HG03108 (cell line): ENCODE data around the gene LMNB1.
"Not testable (repeated sequence)": the region's sequence is repeated elsewhere in the genome, so short reads cannot be mapped to it uniquely, and the experiment has no call there.

ENCODE experiments used
- ATAC-seq: cut with Tn5 transposase; IDR thresholded peaks from one replicate; pipeline ENCODE4 v1.9.1; 2021; ENCODE audit warnings: moderate library complexity; ENCODE audit not compliant: unreplicated experiment

The LMNB1 gene

GRCh38 chr5:126777975-126778674 is 1.2 kb downstream of the LMNB1 start:
- ATAC-seq = peak; percentile 66

- ATAC-seq = no peak
These were observed 1.9 kb downstream of the LMNB1 start for GRCh38 chr5:126778675-126779403.

DNA sequence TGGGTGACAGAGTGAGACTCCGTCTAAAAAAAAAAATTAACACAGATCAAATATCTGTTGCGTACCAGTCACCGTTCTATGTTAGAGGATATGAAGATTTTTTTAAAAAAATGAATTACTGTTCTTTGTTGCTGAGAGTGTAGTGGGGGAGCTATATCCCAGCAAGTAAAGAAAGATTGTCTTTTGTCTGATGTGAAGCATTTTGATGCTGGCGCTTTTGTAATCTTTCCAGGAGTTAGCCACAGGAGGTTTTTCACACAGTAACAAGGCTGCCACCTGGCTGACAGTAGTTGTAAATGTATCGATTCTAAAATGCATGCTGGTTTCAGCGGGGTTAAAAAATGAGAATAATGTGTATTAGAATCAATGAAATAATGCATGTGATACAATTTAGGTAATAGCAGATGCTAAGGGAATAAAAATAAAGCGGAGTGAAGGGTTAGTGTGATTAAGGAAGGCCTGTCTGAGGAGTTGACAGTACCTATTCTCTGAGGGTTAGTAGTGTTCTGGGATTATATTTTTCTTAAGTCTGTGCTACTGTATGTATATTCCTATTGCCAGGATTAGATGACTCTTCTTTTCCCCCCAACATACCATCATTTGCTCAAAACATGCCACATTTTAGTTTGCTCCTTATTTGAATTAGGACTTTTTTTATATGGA is 3.4 kb downstream of the LMNB1 start:
- ATAC-seq = no peak

DNA sequence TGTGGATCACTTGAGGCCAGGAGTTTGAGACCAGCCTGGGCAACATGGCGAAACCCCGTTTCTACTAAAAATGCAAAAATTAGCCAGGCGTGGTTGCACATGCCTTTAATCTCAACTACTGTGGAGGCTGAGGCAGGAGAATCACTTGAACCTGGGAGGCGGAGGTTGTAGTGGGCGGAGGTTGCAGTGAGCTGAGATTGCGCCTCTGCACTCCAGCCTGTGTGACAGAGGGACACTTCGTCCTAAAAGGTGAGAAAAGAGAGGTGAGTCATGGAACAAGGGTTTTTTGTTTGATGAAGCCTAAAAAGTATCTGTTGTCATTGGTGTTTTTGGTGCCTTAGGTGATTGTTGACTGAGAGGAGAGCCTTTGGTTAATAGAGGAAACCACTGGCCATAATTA is 11.5 kb downstream of the LMNB1 start:
- ATAC-seq = not testable (repeated sequence)

DNA sequence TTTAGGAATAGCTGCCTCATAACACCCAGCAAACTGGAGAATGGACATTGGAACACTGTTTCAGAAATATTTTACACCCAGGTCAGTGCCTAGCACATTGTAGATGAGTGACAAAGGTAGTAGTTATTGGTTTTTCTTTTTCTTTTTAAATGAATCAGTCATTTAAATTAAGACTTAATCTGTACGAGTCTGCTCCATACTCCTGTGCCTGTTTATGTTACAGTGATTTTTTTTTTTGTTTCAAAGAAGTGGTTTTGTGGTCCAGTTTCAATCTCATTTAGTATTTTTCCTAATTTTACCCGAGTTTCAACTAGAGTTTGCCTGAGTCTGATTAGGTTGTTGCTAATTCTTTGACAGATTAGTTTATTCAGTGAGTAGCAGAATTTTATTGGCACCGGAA is 16.2 kb downstream of the LMNB1 start:
- ATAC-seq = no peak

GRCh38 chr5:126793648-126794047 is 16.7 kb downstream of the LMNB1 start:
- not testable (repeated sequence) for ATAC-seq

GRCh38 chr5:126794157-126794828 is 17.4 kb downstream of the LMNB1 start:
- ATAC-seq = no peak

GRCh38 chr5:126799780-126800179 is 22.8 kb downstream of the LMNB1 start:
- no peak for ATAC-seq

GRCh38 chr5:126801174-126801991 is 24.4 kb downstream of the LMNB1 start:
- no peak for ATAC-seq

- ATAC-seq = peak; percentile 55
These were observed 25.0 kb downstream of the LMNB1 start for GRCh38 chr5:126801992-126802294.

DNA sequence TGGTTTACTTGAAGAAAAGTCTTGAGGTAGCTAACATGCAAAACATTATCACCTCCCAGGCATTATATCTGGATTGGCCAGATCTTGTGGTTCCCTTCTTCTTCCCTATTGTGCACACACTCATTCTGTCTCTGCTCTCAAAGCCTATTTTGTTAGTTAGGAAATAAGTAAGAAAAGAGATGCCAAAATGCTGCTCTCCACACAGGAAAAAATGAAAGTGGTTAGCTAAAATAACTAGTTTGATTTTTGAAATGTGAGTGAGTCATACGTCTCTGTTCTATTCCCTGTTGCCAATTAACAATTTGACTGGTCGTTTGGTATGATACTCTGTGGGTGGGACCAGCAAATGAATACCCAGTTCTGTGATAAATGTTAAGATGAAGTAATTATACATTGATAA is 28.1 kb downstream of the LMNB1 start:
- no peak for ATAC-seq

DNA sequence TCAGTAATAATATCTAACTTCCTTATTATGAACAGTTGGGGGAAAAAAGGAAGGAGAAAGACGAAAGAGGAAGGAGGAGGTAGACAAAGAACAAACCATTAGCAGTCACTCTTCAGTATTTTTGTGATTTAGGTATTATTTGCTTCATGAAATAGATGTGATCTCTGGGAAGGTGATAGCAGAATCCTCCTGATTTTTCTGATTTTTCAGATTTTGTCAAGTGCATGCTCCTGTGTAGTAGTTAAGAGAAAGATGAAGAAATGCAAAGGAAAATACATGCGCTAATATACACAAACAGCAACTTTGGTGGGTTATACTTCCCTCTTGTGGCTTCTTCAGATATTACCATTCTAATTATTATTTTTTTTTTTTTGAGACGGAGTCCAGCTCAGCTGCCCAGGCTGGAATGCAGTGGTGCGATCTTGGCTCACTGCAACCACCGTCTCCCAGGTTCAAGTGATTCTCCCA is 31.6 kb downstream of the LMNB1 start:
- ATAC-seq = no peak

DNA sequence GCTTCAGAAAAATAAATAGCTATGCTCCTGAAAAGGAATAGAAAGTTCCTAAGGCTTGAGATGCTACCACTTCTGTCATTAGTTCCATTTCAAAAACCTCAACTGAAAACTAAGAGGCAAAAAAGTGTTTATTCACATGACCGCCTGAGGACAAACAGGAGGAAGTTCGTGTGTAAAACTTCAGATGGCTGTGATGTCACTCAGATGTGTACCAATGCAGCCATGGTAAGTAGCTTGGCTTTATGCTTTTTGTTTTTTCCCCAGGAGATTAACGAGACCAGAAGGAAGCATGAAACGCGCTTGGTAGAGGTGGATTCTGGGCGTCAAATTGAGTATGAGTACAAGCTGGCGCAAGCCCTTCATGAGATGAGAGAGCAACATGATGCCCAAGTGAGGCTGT is 33.0 kb downstream of the LMNB1 start:
- no peak for ATAC-seq

DNA sequence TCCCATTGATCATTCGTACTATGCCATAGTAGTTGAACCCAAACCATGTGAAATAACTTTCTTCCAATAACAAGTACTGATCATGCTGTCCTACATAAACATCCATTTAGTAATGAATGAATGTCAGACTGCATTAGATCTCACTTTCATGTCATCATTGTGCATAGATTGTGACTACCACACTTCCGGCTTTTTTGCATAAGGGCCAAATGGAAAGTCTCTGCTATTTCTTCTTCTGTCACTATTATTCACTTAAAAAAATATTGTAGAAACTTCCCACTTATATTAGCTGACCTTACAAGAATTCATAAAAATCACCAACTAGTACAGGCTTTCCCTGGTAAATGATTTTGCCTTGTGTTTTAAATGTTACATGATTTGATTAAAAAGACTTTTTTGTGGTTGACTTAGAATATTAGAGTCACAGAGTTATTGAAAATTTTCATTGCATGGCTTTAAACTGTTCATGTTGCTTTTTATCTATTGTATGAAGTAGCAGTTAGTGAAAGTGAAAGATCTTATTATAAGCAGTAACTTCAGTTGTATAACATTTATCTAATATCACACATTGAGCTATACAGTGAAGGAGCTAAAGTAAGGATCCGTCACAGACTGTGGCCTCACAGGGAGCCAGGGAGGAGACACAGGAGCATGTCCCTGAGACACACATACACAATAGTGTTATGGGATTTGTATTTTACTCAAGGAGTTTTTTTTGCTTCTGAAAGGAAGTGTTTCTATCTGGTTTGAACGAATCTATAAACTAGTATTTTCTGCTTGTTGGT is 33.9 kb downstream of the LMNB1 start:
- no peak for ATAC-seq

GRCh38 chr5:126811515-126812198 is 34.7 kb downstream of the LMNB1 start:
- ATAC-seq = no peak

DNA sequence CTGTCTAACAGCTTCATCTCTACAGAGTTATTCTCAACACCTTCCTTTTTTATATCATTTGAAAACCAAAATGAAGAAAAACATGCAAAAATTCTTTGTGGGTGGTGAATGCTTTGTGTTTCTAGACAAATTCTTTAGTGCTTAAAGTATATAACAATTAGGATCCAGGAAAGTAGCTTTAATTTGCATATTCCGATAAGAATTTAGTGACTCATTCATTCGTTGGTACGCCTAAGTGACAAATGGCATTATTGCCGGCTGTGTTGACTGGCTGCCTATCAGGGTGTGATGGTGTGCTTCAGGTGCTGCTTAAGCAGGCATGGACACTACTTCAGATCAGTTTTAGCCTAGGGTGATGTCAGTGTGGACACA is 35.2 kb downstream of the LMNB1 start:
- ATAC-seq = no peak

DNA sequence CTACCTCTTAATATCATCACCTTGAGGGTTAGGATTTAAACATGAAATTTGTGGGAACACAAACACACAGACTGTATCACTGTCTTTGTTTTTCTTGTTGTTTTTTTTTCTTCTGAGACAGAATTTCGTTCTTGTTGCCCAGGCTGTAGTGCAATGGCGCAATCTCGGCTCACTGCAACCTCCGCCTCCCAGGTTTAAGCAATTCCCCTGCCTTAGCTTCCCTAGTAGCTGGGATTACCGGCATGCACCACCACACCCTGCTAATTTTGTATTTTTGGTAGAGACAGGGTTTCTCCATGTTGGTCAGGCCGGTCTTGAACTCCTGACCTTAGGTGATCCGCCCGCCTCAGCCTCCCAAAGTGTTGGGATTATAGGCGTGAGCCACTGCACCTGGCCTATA is 36.9 kb downstream of the LMNB1 start:
- ATAC-seq = not testable (repeated sequence)

GRCh38 chr5:126814721-126815404 is 37.9 kb downstream of the LMNB1 start:
- no peak for ATAC-seq

- ATAC-seq = no peak
These were observed 39.7 kb downstream of the LMNB1 start for GRCh38 chr5:126816649-126817048.
